Activated CD4-positive, CD25-positive, alpha-beta regulatory T cell treated with anti-CD3 and anti-CD28 coated beads, Interleukin-2, amount 50 U/mL, for 72 hours (primary cell): ENCODE results near the gene HRG.
"Not testable (repeated sequence)": the region's sequence is repeated elsewhere in the genome, so short reads cannot be mapped to it uniquely, and the experiment has no call there.

Experiments
- DNase-seq: peaks from one replicate; pipeline ENCODE4 v3.0.0; 2021

HRG gene, protein sequence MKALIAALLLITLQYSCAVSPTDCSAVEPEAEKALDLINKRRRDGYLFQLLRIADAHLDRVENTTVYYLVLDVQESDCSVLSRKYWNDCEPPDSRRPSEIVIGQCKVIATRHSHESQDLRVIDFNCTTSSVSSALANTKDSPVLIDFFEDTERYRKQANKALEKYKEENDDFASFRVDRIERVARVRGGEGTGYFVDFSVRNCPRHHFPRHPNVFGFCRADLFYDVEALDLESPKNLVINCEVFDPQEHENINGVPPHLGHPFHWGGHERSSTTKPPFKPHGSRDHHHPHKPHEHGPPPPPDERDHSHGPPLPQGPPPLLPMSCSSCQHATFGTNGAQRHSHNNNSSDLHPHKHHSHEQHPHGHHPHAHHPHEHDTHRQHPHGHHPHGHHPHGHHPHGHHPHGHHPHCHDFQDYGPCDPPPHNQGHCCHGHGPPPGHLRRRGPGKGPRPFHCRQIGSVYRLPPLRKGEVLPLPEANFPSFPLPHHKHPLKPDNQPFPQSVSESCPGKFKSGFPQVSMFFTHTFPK

DNA sequence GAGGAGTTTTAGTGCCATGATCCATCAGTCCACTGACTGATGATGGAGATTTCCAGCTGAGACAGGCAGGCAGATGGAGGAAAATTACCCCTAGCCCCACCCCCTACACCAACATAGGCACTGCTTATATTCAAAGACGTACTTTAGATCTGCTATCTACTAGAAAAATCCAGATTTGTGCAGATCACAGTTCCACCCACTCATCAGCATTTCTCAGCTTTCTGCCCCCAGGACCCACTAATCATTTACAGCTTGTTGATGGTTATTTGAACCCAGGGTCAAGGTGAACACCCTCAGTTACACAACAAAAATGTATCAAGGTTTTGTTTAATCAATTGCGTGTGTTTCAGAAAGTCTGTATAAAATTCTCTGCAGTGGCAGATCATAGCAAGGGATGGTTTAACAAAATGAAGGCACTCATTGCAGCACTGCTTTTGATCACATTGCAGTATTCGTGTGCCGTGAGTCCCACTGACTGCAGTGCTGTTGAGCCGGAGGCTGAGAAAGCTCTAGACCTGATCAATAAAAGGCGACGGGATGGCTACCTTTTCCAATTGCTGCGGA, at the start of gene HRG:
TSS of gene HRG (plus strand) at position 390 of the 564 bp plus-strand sequence. CDS start at position 408, 18 bp downstream.
- DNase-seq, result no peak

DNA sequence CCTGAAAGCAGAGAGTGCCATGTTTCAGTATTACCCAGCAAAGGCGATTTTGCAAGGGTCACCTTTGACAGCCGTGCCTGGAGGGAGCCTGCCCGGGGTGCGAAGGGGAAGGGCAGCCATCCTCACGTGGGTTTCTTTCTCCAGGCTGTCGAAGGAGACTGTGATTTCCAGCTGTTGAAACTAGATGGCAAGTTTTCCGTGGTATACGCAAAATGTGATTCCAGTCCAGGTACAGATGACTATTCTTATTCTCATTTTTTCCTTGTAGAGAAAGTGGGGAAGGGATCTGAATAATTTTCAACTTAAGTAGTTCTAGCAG, 49.6 kb upstream of the HRG start:
- no peak for DNase-seq

DNA sequence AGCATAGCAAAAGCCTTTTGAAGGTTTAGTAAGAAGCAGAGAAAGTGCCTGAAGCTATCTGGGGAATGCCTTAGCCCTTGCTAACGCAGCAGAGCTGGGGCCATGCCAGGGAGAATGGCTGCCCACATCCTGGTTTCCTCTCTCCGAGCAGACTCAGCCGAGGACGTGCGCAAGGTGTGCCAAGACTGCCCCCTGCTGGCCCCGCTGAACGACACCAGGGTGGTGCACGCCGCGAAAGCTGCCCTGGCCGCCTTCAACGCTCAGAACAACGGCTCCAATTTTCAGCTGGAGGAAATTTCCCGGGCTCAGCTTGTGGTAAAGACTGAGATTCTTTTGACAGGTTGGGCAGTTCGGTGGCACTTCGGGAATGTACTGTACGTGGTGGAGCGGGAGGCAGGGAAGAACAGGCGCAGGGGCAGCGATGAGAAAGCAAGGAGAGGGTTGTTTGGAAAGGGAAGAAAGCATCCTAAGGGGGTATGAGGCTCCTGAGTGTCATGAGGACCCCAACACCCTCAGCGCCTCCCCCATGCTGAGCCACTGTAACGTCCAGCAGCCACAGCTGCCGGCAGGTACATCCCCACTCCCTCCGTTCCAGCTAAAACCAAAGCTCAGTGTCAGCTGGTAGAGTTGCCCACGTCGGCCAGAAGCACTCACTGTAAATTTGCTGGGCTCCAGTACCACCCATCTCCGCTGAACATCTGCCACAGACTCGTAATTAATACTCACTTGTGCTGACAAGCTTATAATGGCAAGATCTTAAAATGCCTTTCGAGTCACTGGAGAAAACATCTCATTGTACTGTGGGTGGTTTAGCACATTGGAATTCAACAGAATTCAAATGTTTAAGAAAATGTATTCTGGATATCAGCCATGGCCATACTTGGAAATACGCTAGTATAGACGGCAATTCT, 48.5 kb upstream of the HRG start:
- DNase-seq, result peak; percentile 85

DNA sequence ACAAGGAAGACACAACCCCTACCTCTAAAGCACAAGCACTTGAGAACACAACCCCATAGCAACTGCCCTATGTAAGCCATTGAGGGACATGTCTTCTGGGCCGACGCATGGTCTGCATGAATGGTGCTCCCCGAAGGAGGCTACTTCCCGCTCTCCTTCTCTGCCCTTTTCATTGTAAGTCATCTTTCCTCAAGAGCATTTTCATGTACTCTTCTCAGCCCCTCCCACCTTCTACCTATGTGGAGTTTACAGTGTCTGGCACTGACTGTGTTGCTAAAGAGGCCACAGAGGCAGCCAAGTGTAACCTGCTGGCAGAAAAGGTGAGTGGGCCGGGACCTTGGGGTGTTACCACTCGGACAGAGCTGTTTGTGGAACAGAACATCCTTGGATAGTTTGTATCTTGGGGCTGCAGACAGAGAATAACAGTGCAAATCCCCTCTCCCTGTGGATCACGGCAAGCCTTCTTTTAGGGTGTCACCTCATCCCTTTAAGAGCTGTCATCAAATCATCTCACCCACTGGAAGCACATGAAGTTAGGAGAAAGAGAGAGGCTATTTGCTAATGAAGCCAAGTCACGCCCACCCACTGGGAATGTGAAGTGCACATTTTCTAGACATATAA, 47.4 kb upstream of the HRG start:
- no peak for DNase-seq

DNA sequence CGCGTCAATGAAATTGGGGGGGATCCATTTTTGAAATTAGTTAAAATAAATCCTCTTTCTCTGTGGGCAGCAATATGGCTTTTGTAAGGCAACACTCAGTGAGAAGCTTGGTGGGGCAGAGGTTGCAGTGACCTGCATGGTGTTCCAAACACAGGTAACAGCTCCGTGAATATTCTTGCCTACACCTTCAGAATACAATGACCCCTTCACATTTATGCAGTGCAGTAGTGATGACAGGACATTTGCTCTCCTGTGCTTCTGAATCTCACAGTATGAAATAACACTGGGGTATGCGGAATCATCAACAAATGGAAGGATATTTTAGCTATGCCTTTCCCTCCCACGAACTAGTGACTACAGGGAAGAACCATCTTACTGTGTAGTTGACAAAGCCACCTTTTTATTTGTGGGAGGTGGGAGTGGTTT, 46.0 kb upstream of the HRG start:
- no peak for DNase-seq

DNA sequence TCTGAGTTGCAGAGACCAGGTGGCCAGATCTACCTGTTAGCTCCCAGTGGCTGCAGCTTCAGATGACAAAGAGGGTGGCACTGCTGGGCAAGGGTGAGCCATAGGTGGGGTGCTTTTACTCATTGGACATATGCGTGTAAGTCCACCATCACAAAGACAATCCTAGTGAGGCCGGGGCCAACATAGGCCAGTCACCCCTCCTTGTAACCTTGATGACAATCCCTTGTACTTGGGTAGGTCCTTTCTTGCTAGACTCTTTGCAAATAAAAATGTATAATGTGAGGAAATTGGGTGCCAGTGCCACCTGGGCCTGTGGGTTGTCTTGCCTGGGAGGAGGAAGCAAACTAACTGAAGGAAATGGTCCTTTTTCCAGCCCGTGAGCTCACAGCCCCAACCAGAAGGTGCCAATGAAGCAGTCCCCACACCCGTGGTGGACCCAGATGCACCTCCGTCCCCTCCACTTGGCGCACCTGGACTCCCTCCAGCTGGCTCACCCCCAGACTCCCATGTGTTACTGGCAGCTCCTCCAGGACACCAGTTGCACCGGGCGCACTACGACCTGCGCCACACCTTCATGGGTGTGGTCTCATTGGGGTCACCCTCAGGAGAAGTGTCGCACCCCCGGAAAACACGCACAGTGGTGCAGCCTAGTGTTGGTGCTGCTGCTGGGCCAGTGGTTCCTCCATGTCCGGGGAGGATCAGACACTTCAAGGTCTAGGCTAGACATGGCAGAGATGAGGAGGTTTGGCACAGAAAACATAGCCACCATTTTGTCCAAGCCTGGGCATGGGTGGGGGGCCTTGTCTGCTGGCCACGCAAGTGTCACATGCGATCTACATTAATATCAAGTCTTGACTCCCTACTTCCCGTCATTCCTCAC, 45.4 kb upstream of the HRG start:
- no peak for DNase-seq

DNA sequence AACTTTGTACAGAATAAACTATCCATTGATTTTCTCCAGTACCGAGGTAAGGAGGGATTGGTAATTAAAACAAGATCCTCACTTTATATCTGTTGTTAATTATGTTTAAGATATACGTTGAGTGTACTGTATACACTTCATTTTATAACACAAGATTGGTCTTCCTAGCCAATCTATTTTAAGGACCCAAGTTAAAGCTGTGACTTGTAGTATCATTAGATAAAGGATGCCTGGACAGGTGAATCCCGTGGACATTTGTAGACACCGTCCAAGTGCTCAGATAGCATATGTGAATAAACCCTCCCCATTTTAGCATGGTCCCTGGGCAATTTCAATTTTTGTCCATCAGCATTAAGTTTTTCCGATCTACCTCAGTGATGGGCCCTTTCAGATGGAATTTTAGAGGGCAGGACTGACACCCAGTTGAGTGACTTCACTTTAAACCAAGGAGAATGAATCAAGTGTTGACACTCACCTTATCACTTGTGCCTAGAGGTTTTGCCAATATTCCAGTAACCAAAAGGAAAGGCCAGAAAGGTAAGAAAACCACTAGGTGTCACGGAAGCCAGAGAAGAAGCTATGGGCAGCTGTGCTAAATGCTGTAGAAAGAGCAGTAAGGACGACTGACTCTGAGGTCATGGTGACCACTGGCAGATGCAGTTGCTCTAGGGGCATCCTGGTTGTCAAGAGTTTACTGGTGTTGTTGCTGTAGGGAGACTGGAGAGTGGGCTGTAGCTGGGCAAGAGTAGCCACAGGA, 43.7 kb upstream of the HRG start:
- DNase-seq, result no peak

DNA sequence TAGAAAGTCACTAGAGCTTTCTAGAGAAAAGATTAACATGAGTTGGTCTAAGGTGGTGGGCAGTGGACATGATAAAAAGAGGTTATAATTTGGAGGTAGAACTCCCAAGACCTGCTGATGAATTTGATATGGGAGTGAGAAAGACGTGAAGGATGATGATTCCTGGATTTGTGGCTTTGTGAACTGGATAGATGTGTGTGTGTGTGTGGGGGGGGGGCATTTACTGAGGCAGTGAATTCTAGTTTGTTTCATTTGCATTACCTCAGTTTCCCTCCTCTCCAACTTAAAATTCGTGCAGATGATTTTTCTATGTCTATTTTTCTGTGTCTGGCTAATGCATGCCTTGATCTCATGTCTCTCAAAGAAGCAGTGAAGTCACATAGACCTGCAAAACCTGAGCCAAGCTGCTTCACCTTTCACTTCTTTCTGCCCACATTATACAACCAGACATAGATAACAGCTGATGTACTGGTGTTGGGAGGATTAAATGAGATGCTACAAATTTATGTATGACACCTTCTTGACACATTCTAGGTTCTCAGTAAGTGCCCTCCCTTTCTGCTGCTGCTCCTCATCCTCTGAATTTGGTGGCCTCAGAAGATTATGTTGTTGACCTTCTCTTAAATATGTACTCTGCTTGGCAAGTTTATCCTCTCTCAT, 43.0 kb upstream of the HRG start:
- no peak for DNase-seq

DNA sequence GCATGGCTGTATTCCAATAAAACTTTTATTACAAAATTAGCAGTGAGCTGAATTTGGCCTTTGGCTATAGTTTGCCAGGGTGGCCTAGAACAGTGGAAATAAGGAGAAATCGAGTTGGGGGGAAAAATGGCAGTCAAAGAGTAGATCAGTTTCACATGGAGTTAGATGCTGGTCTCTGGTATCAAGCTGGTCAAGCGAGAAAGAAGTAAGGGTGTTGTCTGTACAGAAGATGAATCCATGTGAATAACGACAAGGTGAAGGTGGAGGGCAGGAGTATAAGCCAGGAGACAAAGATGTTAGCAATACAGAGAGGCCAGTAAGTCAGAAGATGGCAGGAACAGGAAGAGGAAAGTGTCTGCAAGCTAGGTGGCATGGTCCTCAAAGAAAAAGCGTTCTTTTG, 41.2 kb upstream of the HRG start:
- DNase-seq, result no peak

DNA sequence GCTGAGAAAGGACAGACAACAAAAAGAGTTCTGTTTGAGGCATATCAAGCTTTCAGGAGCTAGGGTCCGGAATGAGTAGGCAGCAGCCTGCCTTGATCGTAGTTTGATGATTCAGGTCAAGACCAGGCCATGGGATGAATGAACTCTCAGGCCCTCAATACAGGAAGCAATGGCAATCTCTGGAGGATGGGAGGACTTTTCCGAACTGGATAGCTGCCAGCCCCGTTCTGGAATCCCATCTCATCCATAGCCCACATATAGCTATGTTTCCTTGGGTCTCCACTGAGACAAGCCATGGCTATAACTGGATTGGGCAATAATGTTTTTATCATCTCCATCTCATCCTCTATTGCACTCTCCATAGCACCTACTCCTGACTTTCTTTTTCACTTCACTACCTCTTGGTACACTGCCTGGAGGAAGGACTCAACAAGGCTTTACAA, 40.2 kb upstream of the HRG start:
- no peak for DNase-seq

DNA sequence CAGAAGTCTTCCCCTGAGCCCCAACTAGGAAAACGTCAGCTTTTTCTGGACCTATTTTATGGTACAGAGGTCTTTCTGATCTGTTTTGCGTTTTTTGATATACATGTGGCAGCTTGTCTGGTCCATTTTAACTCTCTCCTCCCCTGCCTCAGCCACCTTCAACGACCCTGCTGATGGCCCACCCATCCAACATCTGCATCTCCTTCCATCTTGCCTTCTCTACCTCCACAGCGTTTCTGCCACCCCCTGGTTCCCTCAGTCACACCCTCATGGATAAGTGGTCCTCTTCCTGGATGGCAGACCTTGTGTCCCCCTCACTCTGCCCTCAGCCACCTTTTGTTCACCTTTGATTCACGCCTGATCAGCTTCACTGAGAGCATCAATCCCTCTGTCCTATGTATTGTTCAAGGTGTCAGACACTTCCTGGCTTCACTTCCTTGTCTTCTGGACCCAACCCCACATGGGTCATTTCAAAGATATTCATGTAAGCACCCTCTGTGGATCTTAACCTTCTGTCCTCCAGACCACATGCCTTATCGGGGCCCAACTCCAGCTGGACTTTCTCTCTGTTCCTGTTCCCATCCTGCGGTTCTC, 39.5 kb upstream of the HRG start:
- DNase-seq, result no peak

DNA sequence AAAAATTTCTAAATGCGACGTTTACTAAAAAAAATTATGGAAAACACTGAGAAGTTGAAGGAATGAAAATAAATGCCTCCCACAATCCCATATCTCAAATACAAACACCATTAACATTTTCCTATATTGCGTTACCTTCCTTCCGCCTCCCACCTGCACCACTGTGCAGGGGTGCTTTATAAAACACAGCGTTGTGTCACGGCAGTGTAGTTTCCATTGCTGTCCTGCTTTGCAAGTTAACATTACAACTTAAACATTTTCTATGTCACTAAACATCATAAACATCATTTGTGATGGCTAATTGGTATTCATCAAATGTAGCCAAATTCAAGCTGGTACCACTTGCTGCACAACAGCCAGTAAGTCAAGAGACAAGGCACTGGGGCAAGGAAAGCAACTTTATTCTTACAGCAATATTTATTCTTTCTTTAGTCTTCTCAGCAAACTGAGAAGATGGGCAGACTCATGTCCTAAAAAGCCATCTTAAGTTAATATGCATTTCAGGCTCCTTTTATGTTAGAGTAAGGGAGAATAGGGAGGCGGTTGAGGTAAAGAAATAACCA, 37.9 kb upstream of the HRG start:
- no peak for DNase-seq

DNA sequence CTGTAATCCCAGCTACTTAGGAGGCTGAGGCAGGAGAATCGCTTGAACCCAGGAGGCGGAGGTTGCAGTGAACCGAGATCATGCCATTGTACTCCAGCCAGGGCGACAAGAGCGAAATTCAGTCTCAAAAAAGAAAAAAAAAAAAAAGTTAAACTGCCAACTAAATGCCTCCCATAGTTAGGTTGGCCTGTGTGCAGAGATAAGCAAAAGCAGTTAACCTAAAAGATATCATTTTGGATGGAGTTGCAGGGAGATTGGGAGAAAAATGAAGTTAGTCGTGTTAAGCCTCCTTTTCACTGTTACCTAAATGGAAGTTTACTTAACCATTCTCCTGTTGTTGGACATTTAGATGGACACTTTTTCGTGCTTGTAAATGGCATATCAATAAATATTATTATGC, 37.1 kb upstream of the HRG start:
- no peak for DNase-seq

DNA sequence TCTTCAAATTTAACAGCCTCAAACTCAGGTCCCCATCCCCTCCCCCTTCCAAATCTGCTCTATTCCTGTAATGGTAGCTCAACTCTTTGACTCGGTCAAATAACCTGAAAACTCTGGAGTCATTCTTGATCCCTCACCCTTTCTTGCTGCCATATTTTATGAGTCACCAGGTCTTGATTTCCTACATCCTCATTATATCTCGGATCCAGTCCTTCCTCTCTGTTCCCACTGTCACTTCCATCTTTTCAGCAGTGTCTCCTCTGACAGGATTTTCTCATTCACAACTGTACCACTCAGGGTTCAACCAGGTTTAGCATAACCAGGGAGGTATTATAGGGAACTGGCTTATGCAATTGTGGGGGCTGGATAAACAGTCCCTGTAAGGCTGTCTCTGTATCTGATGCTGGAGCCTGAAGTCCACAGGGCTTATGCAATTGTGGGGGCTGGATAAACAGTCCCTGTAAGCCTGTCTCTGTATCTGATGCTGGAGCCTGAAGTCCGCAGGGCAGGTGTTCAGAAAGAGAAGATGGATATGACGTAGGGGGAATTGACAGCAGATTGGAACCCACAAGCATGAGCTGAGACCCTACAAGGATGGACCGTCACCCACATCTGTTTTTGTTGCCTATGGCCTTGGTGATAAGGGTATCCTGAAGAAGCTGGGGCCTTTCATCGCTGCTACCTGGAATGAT, 34.7 kb upstream of the HRG start:
- DNase-seq, result no peak

DNA sequence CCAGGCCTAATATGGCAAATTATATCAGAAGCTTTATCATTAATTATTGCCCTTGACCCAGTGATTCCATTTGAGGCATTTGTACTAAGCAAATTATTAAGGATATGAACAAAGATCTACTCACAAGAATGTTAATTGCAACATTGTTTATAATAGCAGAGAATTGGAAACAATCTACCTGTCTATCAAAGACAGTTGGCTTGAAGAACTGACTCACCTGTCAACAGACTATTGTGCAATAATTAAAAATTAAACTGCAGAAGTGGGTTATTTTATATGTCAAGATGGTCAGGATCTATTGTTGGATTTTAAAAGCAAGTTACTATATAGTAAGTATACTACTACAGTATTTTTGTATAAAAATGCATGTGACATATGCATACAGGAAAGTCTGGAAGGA, 32.3 kb upstream of the HRG start:
- no peak for DNase-seq

DNA sequence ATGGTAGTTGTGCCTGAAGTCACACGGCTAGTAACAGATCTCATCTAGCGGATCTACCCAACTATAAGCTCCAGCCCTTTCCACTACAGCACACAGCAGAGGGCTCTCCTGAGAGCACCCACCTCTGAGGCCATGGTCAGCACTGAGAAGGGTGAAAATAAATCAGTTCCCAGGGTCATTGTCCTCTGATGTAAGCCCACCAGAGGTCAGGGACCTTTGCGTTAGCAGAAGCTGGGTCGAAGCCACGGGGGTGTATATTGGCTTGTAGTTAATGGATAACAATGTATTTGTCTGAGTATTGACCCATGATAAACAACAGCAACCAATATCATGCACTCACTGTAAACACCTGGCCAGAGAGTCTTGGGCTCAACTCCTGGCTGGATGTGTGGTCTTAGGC, 31.6 kb upstream of the HRG start:
- DNase-seq, result not testable (repeated sequence)

DNA sequence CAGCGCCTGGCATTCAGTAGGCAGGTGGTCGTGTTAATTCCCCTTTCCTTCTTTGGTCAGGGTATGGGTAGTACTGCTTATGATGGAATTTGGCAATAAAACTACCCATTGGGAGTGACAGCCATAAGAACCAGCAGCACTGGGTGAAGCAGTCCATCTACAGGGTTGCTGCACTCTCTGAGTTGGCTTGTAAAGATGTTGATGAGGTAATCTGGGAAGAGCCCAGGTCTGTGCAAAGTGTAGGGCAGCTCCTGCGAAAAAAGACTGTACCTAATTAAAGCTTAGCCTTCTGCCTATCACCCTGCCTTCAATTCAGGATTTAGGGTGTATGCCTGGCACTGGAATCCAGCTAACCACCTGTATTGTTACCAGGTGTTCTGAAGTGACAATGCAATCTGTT, 30.3 kb upstream of the HRG start:
- DNase-seq, result no peak

DNA sequence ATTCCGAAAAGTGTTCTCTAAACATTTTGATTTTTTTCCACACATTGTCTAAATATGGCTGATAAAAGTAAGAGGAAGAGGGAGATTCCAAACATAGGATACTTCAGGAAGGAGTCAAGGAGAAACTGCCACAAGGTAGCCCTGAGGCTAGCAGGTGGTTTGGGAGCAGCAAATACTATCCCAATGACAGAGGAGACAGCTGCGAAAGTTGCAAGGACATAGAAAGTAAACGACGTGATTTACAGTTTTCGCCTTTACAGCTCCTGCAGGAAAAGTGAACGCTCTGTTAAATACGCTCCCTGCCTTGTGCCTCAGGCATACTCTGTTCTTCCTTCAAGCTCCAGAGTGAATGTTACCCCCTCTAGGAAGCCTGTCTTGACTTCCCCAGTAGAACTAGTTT, 29.3 kb upstream of the HRG start:
- DNase-seq, result no peak

DNA sequence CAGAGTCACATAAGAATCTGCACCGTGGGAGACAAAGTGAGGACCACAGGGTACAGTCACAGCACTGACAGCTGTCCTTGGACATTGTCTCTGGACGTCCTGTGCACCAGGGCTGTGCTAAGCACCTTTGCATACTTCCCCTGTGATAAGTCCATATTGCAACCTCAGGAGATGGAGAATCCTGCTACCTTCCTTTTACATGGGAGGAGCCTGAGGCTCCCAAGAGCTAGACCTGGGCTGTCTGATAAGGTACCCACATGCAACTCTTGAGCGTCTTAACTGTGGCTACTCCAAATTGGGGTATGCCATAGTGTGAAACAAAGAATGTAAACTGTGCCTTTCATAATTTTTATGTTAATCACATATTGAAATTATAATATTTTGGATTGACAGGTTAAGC, 28.1 kb upstream of the HRG start:
- DNase-seq, result no peak
